Measurements from ENCODE around the gene PNPLA1.

Gene PNPLA1

DNA sequence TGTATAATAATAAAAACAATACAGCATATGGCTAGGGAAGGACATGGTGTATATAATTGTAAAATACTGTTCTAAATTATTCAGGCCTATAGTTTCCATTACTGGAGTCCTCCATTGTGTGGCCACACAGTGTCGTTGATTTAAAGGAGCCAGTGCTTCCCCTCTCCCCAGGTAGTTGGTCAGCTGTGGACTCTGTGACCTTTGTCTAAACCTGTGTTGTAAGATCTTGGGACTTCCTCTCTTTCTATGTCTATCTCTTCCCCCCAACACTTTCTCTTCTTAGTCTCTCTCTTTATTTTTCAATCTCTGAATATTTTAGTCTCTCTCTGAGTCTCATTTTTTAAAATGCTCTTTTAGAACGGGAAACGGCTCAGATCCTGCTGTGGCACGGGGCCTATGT lies 37.7 kb upstream of the PNPLA1 start:
- Histone ChIP-seq H3K9me3 (no peaks in the 10 kb centered on the region), H3K27ac (peak overlapping the region; percentile 83), H3K36me3 (peaks cover 55% of the 10 kb centered on the region), H3K4me3 (ENCODE audit: low read depth in 1 of 2, low read length in 1 of 2) (peak overlapping the region in 1 of 2 experiments; percentile 5), H3K27me3 (no peaks in the 10 kb centered on the region), H3K4me1 (ENCODE audit: control insufficient read depth in 1 of 2, insufficient read depth in 1 of 2, low read depth in 1 of 2, low read length in 1 of 2) (peaks cover 44 to 53% of the 10 kb centered on the region in 2 experiments)
- TF ChIP-seq, protein P1, sequence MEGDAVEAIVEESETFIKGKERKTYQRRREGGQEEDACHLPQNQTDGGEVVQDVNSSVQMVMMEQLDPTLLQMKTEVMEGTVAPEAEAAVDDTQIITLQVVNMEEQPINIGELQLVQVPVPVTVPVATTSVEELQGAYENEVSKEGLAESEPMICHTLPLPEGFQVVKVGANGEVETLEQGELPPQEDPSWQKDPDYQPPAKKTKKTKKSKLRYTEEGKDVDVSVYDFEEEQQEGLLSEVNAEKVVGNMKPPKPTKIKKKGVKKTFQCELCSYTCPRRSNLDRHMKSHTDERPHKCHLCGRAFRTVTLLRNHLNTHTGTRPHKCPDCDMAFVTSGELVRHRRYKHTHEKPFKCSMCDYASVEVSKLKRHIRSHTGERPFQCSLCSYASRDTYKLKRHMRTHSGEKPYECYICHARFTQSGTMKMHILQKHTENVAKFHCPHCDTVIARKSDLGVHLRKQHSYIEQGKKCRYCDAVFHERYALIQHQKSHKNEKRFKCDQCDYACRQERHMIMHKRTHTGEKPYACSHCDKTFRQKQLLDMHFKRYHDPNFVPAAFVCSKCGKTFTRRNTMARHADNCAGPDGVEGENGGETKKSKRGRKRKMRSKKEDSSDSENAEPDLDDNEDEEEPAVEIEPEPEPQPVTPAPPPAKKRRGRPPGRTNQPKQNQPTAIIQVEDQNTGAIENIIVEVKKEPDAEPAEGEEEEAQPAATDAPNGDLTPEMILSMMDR (IDR thresholded peaks at IDR 0.05) = no peak

DNA sequence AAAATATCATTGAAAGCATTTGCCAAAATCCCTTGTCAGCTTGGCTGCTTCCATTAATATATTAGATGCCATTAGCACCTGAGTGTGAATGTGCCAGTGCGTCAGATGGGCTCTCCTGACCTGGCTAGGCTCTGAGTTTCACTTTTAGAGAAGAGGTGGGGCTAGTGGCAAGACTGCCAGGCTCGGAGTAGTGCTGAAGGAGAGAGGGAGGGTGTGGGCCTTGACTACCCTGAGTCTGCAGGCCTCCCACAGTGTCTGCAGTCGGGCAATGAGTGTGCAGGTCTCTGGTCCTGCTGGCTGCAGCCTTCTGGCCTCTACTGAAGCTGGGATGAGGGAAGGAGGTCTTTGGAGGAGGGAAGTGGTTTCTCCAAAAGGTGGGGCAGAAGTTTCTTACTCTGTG lies 34.6 kb upstream of the PNPLA1 start:
- H3K27ac ChIP-seq = peak overlapping the region; percentile 70
- no peak overlapping the region for H3K4me3 ChIP-seq (ENCODE audit: low read depth in 1 of 2, low read length in 1 of 2)
- no peaks in the 10 kb centered on the region for H3K9me3 ChIP-seq
- H3K27me3 ChIP-seq = no peaks in the 10 kb centered on the region
- H3K36me3 ChIP-seq = peaks cover 28% of the 10 kb centered on the region
- peaks cover 31 to 41% of the 10 kb centered on the region in 2 experiments for H3K4me1 ChIP-seq (ENCODE audit: control insufficient read depth in 1 of 2, insufficient read depth in 1 of 2, low read depth in 1 of 2, low read length in 1 of 2)
- TF ChIP-seq, protein P1 (IDR thresholded peaks at IDR 0.05) = no peak

DNA sequence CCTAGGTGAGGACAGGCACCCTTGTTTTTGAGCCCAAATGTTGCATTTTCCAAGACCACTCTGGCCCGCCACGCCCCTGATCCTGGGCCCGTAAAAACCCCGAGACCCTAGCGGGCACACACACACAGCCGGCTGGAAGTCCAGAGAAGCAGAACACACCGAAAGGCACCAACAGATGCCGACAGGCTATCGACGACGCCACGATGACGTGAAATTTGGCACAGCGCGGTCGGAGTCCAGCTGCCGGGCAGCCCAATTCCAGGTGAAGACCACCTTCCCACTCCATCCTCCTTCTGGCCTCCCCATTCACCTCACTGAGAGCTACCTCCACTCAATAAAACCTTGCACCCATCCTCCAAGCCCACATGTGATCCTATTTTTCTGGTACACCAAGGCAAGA lies 34.0 kb upstream of the PNPLA1 start:
- no peaks in the 10 kb centered on the region for H3K9me3 ChIP-seq
- H3K36me3 ChIP-seq = peaks cover 22% of the 10 kb centered on the region
- H3K27me3 ChIP-seq = no peaks in the 10 kb centered on the region
- H3K4me1 ChIP-seq (ENCODE audit: control insufficient read depth in 1 of 2, insufficient read depth in 1 of 2, low read depth in 1 of 2, low read length in 1 of 2) = peaks cover 31 to 41% of the 10 kb centered on the region in 2 experiments
- peak overlapping the region; percentile 70 for H3K27ac ChIP-seq
- H3K4me3 ChIP-seq (ENCODE audit: low read depth in 1 of 2, low read length in 1 of 2) = no peak overlapping the region
- TF ChIP-seq, protein P1 (IDR thresholded peaks at IDR 0.05) = no peak

DNA sequence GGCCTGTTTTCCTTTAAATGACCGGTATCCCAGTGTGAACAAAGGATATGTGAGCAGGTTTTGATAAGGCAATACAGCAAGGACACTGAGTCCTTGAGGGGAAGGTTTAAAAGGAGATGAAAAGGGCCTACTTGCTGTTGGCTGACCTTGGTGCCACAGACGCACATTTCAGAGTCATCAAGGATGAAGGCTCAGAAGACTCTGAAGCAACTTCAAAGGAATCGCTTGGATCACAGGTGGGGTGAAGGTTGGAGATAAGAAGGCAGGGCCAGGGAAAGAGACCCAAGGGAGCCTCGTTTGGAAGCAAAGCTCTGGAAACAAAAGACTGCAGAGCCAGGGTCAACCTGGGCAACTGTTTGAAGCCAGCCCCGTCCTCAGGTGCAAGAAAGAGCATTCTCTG lies 30.1 kb upstream of the PNPLA1 start:
- Histone ChIP-seq H3K27me3 (no peaks in the 10 kb centered on the region), H3K4me1 (ENCODE audit: control insufficient read depth in 1 of 2, insufficient read depth in 1 of 2, low read depth in 1 of 2, low read length in 1 of 2) (peaks cover 26 to 35% of the 10 kb centered on the region in 2 experiments), H3K4me3 (ENCODE audit: low read depth in 1 of 2, low read length in 1 of 2) (no peak overlapping the region), H3K27ac (no peak overlapping the region), H3K9me3 (no peaks in the 10 kb centered on the region), H3K36me3 (peaks cover 13% of the 10 kb centered on the region)
- TF ChIP-seq, protein P1 (IDR thresholded peaks at IDR 0.05) = no peak

DNA sequence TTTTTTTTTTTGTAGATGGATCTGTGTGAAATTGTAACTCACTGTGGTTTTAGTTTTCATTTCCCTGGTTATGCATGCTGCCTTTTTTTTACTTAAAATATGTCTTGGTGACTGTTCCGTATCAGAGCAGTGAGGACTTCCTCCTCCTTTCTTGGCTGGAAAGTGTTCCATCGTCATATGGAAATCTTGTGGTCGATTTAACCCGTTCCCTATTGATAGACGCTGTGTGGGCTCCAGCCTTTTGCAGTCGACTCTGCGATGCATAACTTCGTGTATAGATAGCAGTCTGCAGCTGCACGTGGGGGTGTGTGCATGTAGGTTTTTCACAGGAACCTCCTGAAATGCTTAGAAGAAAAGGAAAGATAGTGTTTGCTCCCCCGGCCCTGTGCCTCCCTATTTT lies 28.1 kb upstream of the PNPLA1 start:
- Histone ChIP-seq H3K9me3 (no peaks in the 10 kb centered on the region), H3K4me1 (ENCODE audit: control insufficient read depth in 1 of 2, insufficient read depth in 1 of 2, low read depth in 1 of 2, low read length in 1 of 2) (peaks cover 38 to 40% of the 10 kb centered on the region in 2 experiments), H3K4me3 (ENCODE audit: low read depth in 1 of 2, low read length in 1 of 2) (no peak overlapping the region), H3K27ac (peak overlapping the region; percentile 50), H3K36me3 (peaks cover 7% of the 10 kb centered on the region), H3K27me3 (no peaks in the 10 kb centered on the region)
- TF ChIP-seq, protein P1 (IDR thresholded peaks at IDR 0.05) = no peak

DNA sequence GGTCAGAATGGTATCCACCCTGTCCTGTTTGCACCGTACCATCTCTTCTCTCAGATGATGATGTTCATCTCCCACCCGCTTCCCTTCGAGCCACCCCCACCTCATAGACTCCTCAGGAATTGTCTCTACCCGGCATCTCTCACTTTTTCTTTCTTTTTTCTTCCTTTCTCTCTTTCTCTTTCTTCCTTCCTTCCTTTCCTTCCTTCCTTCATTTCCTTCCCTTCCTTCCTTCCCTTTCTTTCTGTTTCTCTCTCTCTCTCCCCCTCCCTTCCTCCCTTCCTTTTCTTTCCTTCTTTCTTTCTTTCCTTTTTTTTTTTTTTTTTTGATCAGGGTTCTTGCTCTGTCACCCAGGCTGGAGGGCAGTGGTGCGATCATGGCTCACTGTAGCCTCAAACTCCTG lies 27.7 kb upstream of the PNPLA1 start:
- Histone ChIP-seq H3K4me1 (ENCODE audit: control insufficient read depth in 1 of 2, insufficient read depth in 1 of 2, low read depth in 1 of 2, low read length in 1 of 2) (peaks cover 42 to 44% of the 10 kb centered on the region in 2 experiments), H3K4me3 (ENCODE audit: low read depth in 1 of 2, low read length in 1 of 2) (no peak overlapping the region), H3K36me3 (peaks cover 7% of the 10 kb centered on the region), H3K9me3 (no peaks in the 10 kb centered on the region), H3K27me3 (no peaks in the 10 kb centered on the region), H3K27ac (peak overlapping the region; percentile 50)
- TF ChIP-seq, protein P1 (IDR thresholded peaks at IDR 0.05) = no peak
